Neural cell (in vitro differentiated cells): ENCODE measurements around the gene UGT3A1. TPM values are rescaled to one million over a fixed set of nuclear protein-coding genes. Genes with fewer than 3 reads are reported as not detected.

Source experiments
- H2AFZ ChIP-seq: fragments of 200-600, 300-800 bp; sonication (generic), shearing (Covaris generic); 2 replicates; pipeline ENCODE4 v1.6.0; 2014; ENCODE audit warnings: low read depth, mild to moderate bottlenecking, antibody characterized with exemption, low read length, moderate library complexity
- H3F3A ChIP-seq: fragments of 200-600 bp; shearing (Covaris generic); 2 replicates; pipeline ENCODE4 v1.6.1; 2016; ENCODE audit warnings: mild to moderate bottlenecking, moderate library complexity, mixed read lengths, antibody characterized with exemption, low read length; ENCODE audit not compliant: insufficient read depth, poor library complexity, severe bottlenecking
- H3K27ac ChIP-seq: fragments of 200-600, 300-800 bp; sonication (generic), shearing (Covaris generic); 2 replicates; pipeline ENCODE4 v1.5.1; 2014; ENCODE audit warnings: mild to moderate bottlenecking, low read length, moderate library complexity
- H3K27me3 ChIP-seq: fragments of 300-800, 200-600 bp; sonication (generic), shearing (Covaris generic); 2 replicates; pipeline ENCODE4 v1.6.0; 2014; ENCODE audit warnings: mild to moderate bottlenecking, low read depth, low read length, moderate library complexity; ENCODE audit not compliant: insufficient read depth
- H3K36me3 ChIP-seq: fragments of 300-800, 200-600 bp; sonication (generic), shearing (Covaris generic); 2 replicates; pipeline ENCODE4 v1.5.1; 2014; ENCODE audit warnings: mild to moderate bottlenecking, antibody characterized with exemption, low read length, moderate library complexity; ENCODE audit not compliant: insufficient read depth
- H3K4me2 ChIP-seq: fragments of 300-800, 200-600 bp; sonication (generic), shearing (Covaris generic); 2 replicates; pipeline ENCODE4 v1.6.0; 2014; ENCODE audit warnings: mild to moderate bottlenecking, low read length
- H3K4me3 ChIP-seq: fragments of 300-800, 200-600 bp; sonication (generic), shearing (Covaris generic); 2 replicates; pipeline ENCODE4 v1.5.1; 2014; ENCODE audit warnings: mild to moderate bottlenecking, low read length, moderate library complexity
- H3K79me2 ChIP-seq: fragments of 200-600 bp; shearing (Covaris generic); replicated peaks from 2 replicates; pipeline ENCODE4 v1.6.0; 2014; ENCODE audit warnings: mild to moderate bottlenecking, low read length, moderate library complexity; ENCODE audit not compliant: insufficient read depth
- H3K9ac ChIP-seq: fragments of 300-800, 200-600 bp; sonication (generic), shearing (Covaris generic); 2 replicates; pipeline ENCODE4 v1.6.1; 2016; ENCODE audit warnings: mild to moderate bottlenecking, low read length, mixed read lengths
- H3K9me2 ChIP-seq: fragments of 200-600 bp; shearing (Covaris generic); 2 replicates; pipeline ENCODE4 v1.6.1; 2016; ENCODE audit warnings: mild to moderate bottlenecking, low read length, mixed read lengths; ENCODE audit not compliant: insufficient read depth
- H3K9me3 ChIP-seq: fragments of 200-600, 300-800 bp; sonication (generic), shearing (Covaris generic); 2 replicates; pipeline ENCODE4 v1.6.1; 2016; ENCODE audit warnings: mild to moderate bottlenecking, mixed run types, low read length, moderate library complexity, mixed read lengths
- H4K20me1 ChIP-seq: fragments of 200-600 bp; shearing (Covaris generic); 2 replicates; pipeline ENCODE4 v1.6.1; 2016; ENCODE audit warnings: mild to moderate bottlenecking, mixed run types; ENCODE audit not compliant: insufficient read depth
- EP300 ChIP-seq: fragments of 450-650 bp; conservative IDR thresholded peaks from 2 replicates; pipeline ENCODE4 v1.6.1; 2014; ENCODE audit warnings: antibody characterized with exemption, mild to moderate bottlenecking, moderate library complexity; ENCODE audit not compliant: poor library complexity, severe bottlenecking
- EZH2 ChIP-seq: fragments of 200-600, 300-800 bp; shearing (Covaris generic), sonication (generic); IDR thresholded peaks from 2 replicates; pipeline ENCODE4 v1.6.1; 2014; ENCODE audit warnings: antibody characterized with exemption, low read length, borderline replicate concordance, mild to moderate bottlenecking; ENCODE audit not compliant: insufficient read depth, poor library complexity, severe bottlenecking
- MXI1 ChIP-seq: fragments of 450-650 bp; conservative IDR thresholded peaks from 2 replicates; pipeline ENCODE4 v1.6.1; 2014; ENCODE audit warnings: antibody characterized with exemption, mild to moderate bottlenecking; ENCODE audit not compliant: poor library complexity, severe bottlenecking
- POLR2AphosphoS5 ChIP-seq: IDR thresholded peaks from 2 replicates; pipeline ENCODE4 v1.6.1; 2012
- RAD21 ChIP-seq: fragments of 450-650 bp; conservative IDR thresholded peaks from 2 replicates; pipeline ENCODE4 v1.6.1; 2014; ENCODE audit warnings: antibody characterized with exemption, mild to moderate bottlenecking, moderate library complexity
- SMC3 ChIP-seq: fragments of 450-650 bp; conservative IDR thresholded peaks from 2 replicates; pipeline ENCODE4 v1.6.1; 2014; ENCODE audit warnings: antibody characterized with exemption, mild to moderate bottlenecking, moderate library complexity; ENCODE audit not compliant: poor library complexity
- TAF1 ChIP-seq: IDR thresholded peaks from 2 replicates; pipeline ENCODE4 v1.6.1; 2012; ENCODE audit warnings: low read depth
- polyA plus RNA-seq: library from polyadenylated mRNA; depleted of rRNA; stranded (reverse); fragments of >200 nt; gene quantifications from 2 replicates; pipeline ENCODE4 v1.2.3, GENCODE V29; 2014
- TF ChIP-seq, protein P1 (sequence below): IDR thresholded peaks from 2 replicates; pipeline ENCODE4 v1.6.1; 2012; ENCODE audit warnings: borderline replicate concordance
- TF ChIP-seq, protein P2 (sequence below): fragments of 450-650 bp; IDR thresholded peaks from 2 replicates; pipeline ENCODE4 v1.5.1; 2014; ENCODE audit warnings: antibody characterized with exemption, mild to moderate bottlenecking, moderate library complexity; ENCODE audit not compliant: poor library complexity, severe bottlenecking

UGT3A1 gene
- polyA plus RNA-seq, 1 donor from 2014 or later, result not detected

DNA sequence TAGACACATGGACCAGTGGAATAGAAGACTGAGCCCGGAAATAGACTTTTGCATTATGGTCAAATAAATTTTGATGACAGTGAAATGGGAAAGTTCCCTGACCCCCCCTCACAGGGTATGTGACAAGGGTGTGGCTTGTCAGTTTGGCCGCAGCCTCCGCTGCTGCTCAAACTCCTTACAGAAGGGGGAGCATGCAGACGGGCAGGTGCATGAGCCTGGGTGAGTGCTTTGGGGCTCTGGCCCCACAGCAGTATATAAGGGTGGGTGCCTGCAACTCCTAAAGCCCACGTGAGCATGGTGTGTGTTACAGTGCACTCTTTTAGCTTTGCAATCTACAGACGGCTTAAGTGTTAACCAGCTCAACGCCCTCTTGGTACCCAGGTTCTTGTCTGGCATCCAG lies 30.9 kb downstream of the UGT3A1 start:
- H3K36me3 ChIP-seq, result no peaks in the 10 kb centered on the region
- no peaks in the 10 kb centered on the region for H3F3A ChIP-seq
- H3K4me2 ChIP-seq, result no peak overlapping the region
- no peak overlapping the region for H3K27ac ChIP-seq
- no peak overlapping the region for H2AFZ ChIP-seq
- no peak overlapping the region for H3K4me3 ChIP-seq
- H4K20me1 ChIP-seq, result no peaks in the 10 kb centered on the region
- no peaks in the 10 kb centered on the region for H3K9me2 ChIP-seq
- H3K9me3 ChIP-seq, result no peaks in the 10 kb centered on the region
- no peaks in the 10 kb centered on the region for H3K79me2 ChIP-seq
- no peak overlapping the region for H3K9ac ChIP-seq
- TF ChIP-seq EZH2, result no peak
- no peak for TF ChIP-seq MXI1
- no peak for TF ChIP-seq TAF1
- TF ChIP-seq, protein P1, sequence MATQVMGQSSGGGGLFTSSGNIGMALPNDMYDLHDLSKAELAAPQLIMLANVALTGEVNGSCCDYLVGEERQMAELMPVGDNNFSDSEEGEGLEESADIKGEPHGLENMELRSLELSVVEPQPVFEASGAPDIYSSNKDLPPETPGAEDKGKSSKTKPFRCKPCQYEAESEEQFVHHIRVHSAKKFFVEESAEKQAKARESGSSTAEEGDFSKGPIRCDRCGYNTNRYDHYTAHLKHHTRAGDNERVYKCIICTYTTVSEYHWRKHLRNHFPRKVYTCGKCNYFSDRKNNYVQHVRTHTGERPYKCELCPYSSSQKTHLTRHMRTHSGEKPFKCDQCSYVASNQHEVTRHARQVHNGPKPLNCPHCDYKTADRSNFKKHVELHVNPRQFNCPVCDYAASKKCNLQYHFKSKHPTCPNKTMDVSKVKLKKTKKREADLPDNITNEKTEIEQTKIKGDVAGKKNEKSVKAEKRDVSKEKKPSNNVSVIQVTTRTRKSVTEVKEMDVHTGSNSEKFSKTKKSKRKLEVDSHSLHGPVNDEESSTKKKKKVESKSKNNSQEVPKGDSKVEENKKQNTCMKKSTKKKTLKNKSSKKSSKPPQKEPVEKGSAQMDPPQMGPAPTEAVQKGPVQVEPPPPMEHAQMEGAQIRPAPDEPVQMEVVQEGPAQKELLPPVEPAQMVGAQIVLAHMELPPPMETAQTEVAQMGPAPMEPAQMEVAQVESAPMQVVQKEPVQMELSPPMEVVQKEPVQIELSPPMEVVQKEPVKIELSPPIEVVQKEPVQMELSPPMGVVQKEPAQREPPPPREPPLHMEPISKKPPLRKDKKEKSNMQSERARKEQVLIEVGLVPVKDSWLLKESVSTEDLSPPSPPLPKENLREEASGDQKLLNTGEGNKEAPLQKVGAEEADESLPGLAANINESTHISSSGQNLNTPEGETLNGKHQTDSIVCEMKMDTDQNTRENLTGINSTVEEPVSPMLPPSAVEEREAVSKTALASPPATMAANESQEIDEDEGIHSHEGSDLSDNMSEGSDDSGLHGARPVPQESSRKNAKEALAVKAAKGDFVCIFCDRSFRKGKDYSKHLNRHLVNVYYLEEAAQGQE, result no peak
- TF ChIP-seq POLR2AphosphoS5, result no peak
- no peak for TF ChIP-seq SMC3
- TF ChIP-seq, protein P2, sequence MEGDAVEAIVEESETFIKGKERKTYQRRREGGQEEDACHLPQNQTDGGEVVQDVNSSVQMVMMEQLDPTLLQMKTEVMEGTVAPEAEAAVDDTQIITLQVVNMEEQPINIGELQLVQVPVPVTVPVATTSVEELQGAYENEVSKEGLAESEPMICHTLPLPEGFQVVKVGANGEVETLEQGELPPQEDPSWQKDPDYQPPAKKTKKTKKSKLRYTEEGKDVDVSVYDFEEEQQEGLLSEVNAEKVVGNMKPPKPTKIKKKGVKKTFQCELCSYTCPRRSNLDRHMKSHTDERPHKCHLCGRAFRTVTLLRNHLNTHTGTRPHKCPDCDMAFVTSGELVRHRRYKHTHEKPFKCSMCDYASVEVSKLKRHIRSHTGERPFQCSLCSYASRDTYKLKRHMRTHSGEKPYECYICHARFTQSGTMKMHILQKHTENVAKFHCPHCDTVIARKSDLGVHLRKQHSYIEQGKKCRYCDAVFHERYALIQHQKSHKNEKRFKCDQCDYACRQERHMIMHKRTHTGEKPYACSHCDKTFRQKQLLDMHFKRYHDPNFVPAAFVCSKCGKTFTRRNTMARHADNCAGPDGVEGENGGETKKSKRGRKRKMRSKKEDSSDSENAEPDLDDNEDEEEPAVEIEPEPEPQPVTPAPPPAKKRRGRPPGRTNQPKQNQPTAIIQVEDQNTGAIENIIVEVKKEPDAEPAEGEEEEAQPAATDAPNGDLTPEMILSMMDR, result no peak
- TF ChIP-seq RAD21, result no peak
- no peaks in the 10 kb centered on the region for H3K27me3 ChIP-seq

DNA sequence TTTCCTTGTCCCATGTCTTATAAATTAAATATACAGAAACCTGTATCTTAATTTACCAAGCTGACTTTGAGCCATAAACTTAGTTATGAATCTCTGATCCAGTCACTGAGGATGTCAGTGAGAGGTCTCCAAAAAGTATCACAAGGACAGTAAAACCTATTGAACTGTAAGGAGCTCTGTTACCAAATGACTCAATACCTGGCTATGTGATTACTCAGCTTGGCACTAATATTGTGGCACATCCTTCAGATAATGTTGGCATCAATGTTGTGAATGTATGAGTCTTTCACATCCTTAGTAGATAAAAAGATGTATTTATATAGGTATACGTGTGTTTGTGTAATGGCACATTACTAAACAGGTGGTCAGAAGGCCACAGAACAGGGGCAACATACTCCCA lies 34.8 kb downstream of the UGT3A1 start:
- Histone ChIP-seq H3K79me2 (no peaks in the 10 kb centered on the region), H3K36me3 (no peaks in the 10 kb centered on the region), H3K9ac (no peak overlapping the region), H3K4me2 (no peak overlapping the region), H3K27me3 (no peaks in the 10 kb centered on the region), H4K20me1 (no peaks in the 10 kb centered on the region), H3K4me3 (no peak overlapping the region), H3F3A (no peaks in the 10 kb centered on the region), H2AFZ (no peak overlapping the region), H3K9me2 (no peaks in the 10 kb centered on the region), H3K9me3 (no peaks in the 10 kb centered on the region), H3K27ac (no peak overlapping the region)
- TF ChIP-seq, protein P1, result no peak
- TF ChIP-seq EP300 (no peak), EZH2 (no peak), POLR2AphosphoS5 (no peak), RAD21 (no peak), MXI1 (no peak), SMC3 (no peak), TAF1 (no peak)
- TF ChIP-seq, protein P2, result no peak
